SU-DHL-6 (cell line): ENCODE results near the gene TCF4.

Source experiments
- H2AFZ ChIP-seq: fragments of 200-600 bp; sonication (generic); 2 replicates; pipeline ENCODE4 v1.6.1; 2014; ENCODE audit warnings: low read depth, mild to moderate bottlenecking, moderate library complexity, mixed read lengths, antibody characterized with exemption, low read length; ENCODE audit not compliant: severe bottlenecking
- H3F3A ChIP-seq: fragments of 200-600 bp; shearing (Covaris generic); 2 replicates; pipeline ENCODE4 v1.6.0; 2016; ENCODE audit warnings: antibody characterized with exemption, mild to moderate bottlenecking; ENCODE audit not compliant: insufficient read depth
- H3K27ac ChIP-seq: fragments of 200-600 bp; sonication (generic); 2 replicates; pipeline ENCODE4 v1.5.1; 2016; ENCODE audit warnings: low read depth, mild to moderate bottlenecking, low read length, moderate library complexity, mixed read lengths
- H3K27me3 ChIP-seq: fragments of 200-600 bp; sonication (generic), shearing (Covaris generic); 2 replicates; pipeline ENCODE4 v1.6.0; 2014; ENCODE audit warnings: mild to moderate bottlenecking, low read length
- H3K36me3 ChIP-seq: fragments of 200-600 bp; sonication (generic); 2 replicates; pipeline ENCODE4 v1.6.1; 2014; ENCODE audit warnings: mild to moderate bottlenecking, low read length, mixed read lengths
- H3K4me2 ChIP-seq: fragments of 300-600, 200-600 bp; shearing (Covaris generic), sonication (generic); 2 replicates; pipeline ENCODE4 v1.6.0; 2014; ENCODE audit warnings: low read length, low read depth, mild to moderate bottlenecking; ENCODE audit not compliant: poor library complexity, severe bottlenecking
- H3K4me3 ChIP-seq: fragments of 200-600 bp; sonication (generic); 2 replicates; pipeline ENCODE4 v1.5.1; 2014; ENCODE audit warnings: antibody characterized with exemption, low read length, mild to moderate bottlenecking, mixed read lengths; ENCODE audit not compliant: insufficient read depth, poor library complexity, severe bottlenecking
- H3K79me2 ChIP-seq: fragments of 200-600 bp; sonication (generic); 2 replicates; pipeline ENCODE4 v1.6.1; 2014; ENCODE audit warnings: mild to moderate bottlenecking, low read length, moderate library complexity; ENCODE audit not compliant: insufficient read depth
- H3K9ac ChIP-seq: fragments of 200-600 bp; sonication (generic); 2 replicates; pipeline ENCODE4 v1.7.0; 2014; ENCODE audit warnings: mild to moderate bottlenecking, low read length
- H3K9me2 ChIP-seq: fragments of 200-600 bp; sonication (generic); replicated peaks from 2 replicates; pipeline ENCODE4 v1.6.1; 2014; ENCODE audit warnings: low read length; ENCODE audit not compliant: insufficient read depth
- H3K9me3 ChIP-seq: fragments of 200-600 bp; sonication (generic); 2 replicates; pipeline ENCODE4 v1.6.1; 2014; ENCODE audit warnings: low read length, mixed read lengths; ENCODE audit not compliant: insufficient read depth
- H4K20me1 ChIP-seq: fragments of 200-600 bp; sonication (generic); 2 replicates; pipeline ENCODE4 v1.6.1; 2014; ENCODE audit warnings: low read depth, mild to moderate bottlenecking, antibody characterized with exemption, low read length, moderate library complexity, mixed read lengths
- EZH2phosphoT487 ChIP-seq: fragments of 200-600 bp; sonication (generic), shearing (Covaris generic); conservative IDR thresholded peaks from 2 replicates; pipeline ENCODE4 v1.6.1; 2018; ENCODE audit warnings: mild to moderate bottlenecking, antibody characterized with exemption, low read length, moderate library complexity, mixed read lengths
- TF ChIP-seq, protein P1 (sequence below): fragments of 200-600 bp; sonication (generic); IDR thresholded peaks from one replicate; pipeline ENCODE4 v1.5.1; 2017; ENCODE audit warnings: antibody characterized with exemption, mild to moderate bottlenecking, low read length, moderate library complexity; ENCODE audit not compliant: insufficient read depth, poor library complexity, severe bottlenecking

The TCF4 gene

DNA sequence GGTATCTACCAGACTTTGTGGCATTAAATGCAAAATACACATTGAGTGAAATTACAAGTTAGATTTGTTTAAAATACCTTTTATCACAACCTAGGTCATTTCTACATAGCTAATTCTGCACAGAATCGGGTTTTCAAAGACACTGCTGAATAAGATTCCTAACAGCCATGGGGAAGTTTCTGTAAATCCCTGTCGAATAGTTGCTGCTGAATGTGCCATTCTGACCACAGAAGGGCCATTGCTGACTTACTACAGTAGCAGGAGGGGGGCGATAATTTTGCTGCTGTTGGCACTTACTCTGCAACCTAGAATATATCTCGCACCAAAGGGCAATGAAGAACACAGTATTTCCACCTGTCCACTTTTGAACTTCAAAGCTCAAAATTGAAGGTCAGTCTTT lies 232.8 kb downstream of the TCF4 start:
- H3K9me3 ChIP-seq, result no peaks in the 10 kb centered on the region
- no peak overlapping the region for H3K27ac ChIP-seq

DNA sequence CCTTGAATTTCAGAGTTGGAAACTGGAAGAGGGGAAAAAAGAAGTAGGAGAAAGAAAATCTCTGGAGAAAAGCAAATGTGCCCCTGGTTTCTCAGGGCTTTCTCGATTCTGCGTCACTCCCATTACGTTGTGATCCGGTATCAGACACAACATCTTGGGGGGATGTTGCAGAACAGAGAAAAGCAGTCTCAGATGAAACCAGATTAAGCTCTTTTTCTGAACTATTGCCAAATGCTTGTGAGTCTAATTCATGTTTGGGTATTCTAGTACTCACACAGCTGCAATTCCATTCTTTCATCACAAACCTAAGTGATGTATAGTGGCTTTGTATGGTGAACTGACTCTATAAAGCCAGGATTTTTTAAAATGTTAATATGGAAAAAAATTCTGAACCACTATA lies 233.2 kb downstream of the TCF4 start:
- Histone ChIP-seq H3K79me2 (no peaks in the 10 kb centered on the region), H3K4me3 (no peak overlapping the region), H3K4me2 (no peak overlapping the region), H3K27ac (no peak overlapping the region), H3K27me3 (no peaks in the 10 kb centered on the region), H2AFZ (no peak overlapping the region), H4K20me1 (no peaks in the 10 kb centered on the region), H3F3A (no peaks in the 10 kb centered on the region), H3K9me3 (no peaks in the 10 kb centered on the region), H3K9me2 (no peaks in the 10 kb centered on the region), H3K9ac (no peak overlapping the region), H3K36me3 (no peaks in the 10 kb centered on the region)
- TF ChIP-seq, protein P1, sequence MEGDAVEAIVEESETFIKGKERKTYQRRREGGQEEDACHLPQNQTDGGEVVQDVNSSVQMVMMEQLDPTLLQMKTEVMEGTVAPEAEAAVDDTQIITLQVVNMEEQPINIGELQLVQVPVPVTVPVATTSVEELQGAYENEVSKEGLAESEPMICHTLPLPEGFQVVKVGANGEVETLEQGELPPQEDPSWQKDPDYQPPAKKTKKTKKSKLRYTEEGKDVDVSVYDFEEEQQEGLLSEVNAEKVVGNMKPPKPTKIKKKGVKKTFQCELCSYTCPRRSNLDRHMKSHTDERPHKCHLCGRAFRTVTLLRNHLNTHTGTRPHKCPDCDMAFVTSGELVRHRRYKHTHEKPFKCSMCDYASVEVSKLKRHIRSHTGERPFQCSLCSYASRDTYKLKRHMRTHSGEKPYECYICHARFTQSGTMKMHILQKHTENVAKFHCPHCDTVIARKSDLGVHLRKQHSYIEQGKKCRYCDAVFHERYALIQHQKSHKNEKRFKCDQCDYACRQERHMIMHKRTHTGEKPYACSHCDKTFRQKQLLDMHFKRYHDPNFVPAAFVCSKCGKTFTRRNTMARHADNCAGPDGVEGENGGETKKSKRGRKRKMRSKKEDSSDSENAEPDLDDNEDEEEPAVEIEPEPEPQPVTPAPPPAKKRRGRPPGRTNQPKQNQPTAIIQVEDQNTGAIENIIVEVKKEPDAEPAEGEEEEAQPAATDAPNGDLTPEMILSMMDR, result no peak
- TF ChIP-seq EZH2phosphoT487, result no peak

More for the DNA sequence above, 232.8 kb downstream of the TCF4 start:
- H3K9ac ChIP-seq, result no peak overlapping the region
- no peaks in the 10 kb centered on the region for H3K27me3 ChIP-seq
- no peaks in the 10 kb centered on the region for H3K9me2 ChIP-seq
- no peaks in the 10 kb centered on the region for H4K20me1 ChIP-seq
- TF ChIP-seq, protein P1, result no peak
- TF ChIP-seq EZH2phosphoT487, result no peak
- no peak overlapping the region for H2AFZ ChIP-seq
- no peak overlapping the region for H3K4me3 ChIP-seq
- H3K36me3 ChIP-seq, result no peaks in the 10 kb centered on the region
- no peaks in the 10 kb centered on the region for H3K79me2 ChIP-seq
- no peaks in the 10 kb centered on the region for H3F3A ChIP-seq
- H3K4me2 ChIP-seq, result no peak overlapping the region

DNA sequence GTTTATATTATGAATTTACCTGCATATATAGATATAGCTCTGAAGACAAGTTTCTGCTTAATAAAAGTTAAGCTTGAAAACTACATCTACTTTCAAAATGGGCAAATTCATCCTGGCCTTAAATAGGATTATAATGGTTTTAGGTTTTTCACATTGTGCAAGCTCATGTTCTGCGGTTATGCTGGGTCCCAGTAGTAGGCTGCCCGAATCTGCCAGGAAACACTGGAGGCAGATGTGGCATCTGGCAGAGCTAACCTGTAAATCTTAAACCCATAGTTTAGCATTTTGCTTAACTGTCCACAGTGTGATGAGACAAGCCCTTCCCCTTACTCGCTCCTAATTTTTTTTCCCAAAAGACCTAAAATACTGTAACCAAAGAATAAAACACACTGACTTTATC lies 234.2 kb downstream of the TCF4 start:
- Histone ChIP-seq H2AFZ (no peak overlapping the region), H3K79me2 (no peaks in the 10 kb centered on the region), H3F3A (no peaks in the 10 kb centered on the region), H3K27ac (no peak overlapping the region), H3K9me2 (no peaks in the 10 kb centered on the region), H3K4me2 (no peak overlapping the region), H3K9ac (no peak overlapping the region), H3K27me3 (no peaks in the 10 kb centered on the region), H3K4me3 (no peak overlapping the region), H3K9me3 (no peaks in the 10 kb centered on the region), H3K36me3 (no peaks in the 10 kb centered on the region), H4K20me1 (no peaks in the 10 kb centered on the region)
- TF ChIP-seq, protein P1, result no peak
- TF ChIP-seq EZH2phosphoT487, result no peak
